GM12878 (cell line): ENCODE data around the gene DNMT1. TPM values are rescaled to one million over a fixed set of nuclear protein-coding genes. Genes with fewer than 3 reads are reported as not detected.

Experiments used
- ATAC-seq: fragments of 200-7000 bp; cut with Tn5 transposase; 3 replicates; pipeline ENCODE4 v1.9.1; 2020; ENCODE audit warnings: mild to moderate bottlenecking, moderate library complexity
- BruUV-seq: library from RNA; stranded (reverse); fragments of 400-500 nt; replicated peaks from 2 replicates; lab custom pipeline; 2021; lab: Mats Ljungman, UMichigan
- CTCF ChIA-PET: fragments of 300-600 bp; sonication (Branson Sonifier 250); formaldehyde crosslinking; extraction: SDS; loops from one replicate; lab custom pipeline; 2021; ENCODE audit warnings: inconsistent platforms; lab: Yijun Ruan, JAX
- POLR2A ChIA-PET: fragments of 350-600 bp; formaldehyde crosslinking; extraction: SDS; loops from one replicate; lab custom pipeline; 2021; ENCODE audit warnings: inconsistent platforms; lab: Charles Lee
- RAD21 ChIA-PET: fragments of 300-600 bp; sonication (Branson Sonifier 250); formaldehyde crosslinking; loops from one replicate; lab custom pipeline; 2023; ENCODE audit warnings: antibody characterized with exemption; ENCODE audit not compliant: unreplicated experiment; lab: Charles Lee
- SMC1A ChIA-PET: fragments of 300-600 bp; sonication (Branson Sonifier 250); formaldehyde crosslinking; loops from one replicate; lab custom pipeline; 2023; ENCODE audit not compliant: unreplicated experiment, uncharacterized antibody; lab: Charles Lee
- DNase-seq: peaks from one replicate; pipeline ENCODE4 v3.0.0-alpha.2; 2011; ENCODE audit warnings: low read depth, low spot score
- FAIRE-seq: peaks from 3 replicates; lab custom pipeline; 2011; peaks lifted over from hg19 to GRCh38; lab: Jason Lieb, UNC
- H2AFZ ChIP-seq: 2 replicates; pipeline ENCODE4 v1.6.0; 2011; ENCODE audit warnings: low read depth, low read length, control low read depth; ENCODE audit not compliant: control insufficient read depth
- H3K27ac ChIP-seq: 2 replicates; pipeline ENCODE4 v1.5.1; 2011; ENCODE audit warnings: control low read depth; ENCODE audit not compliant: control insufficient read depth, insufficient read depth
- H3K27me3 ChIP-seq, 2 experiments: replicated peaks in 1 of 2; 2 replicates each; pipeline versions ENCODE4 v1.6.0 to v1.6.1; 2011; ENCODE audit warnings: low read length in 1 of 2; ENCODE audit not compliant: control insufficient read depth in 2 of 2, insufficient read depth in 2 of 2
- H3K36me3 ChIP-seq, 2 experiments: 2 replicates each; pipeline ENCODE4 v1.5.1; 2011; ENCODE audit warnings: low read length in 1 of 2; ENCODE audit not compliant: control insufficient read depth in 2 of 2, insufficient read depth in 2 of 2
- H3K4me1 ChIP-seq: 2 replicates; pipeline ENCODE4 v1.6.1; 2011; ENCODE audit warnings: mild to moderate bottlenecking, low read length, moderate library complexity, mixed read lengths; ENCODE audit not compliant: control insufficient read depth, insufficient read depth
- H3K4me2 ChIP-seq: 2 replicates; pipeline ENCODE4 v1.6.0; 2011; ENCODE audit warnings: control low read depth; ENCODE audit not compliant: control insufficient read depth, insufficient read depth
- H3K4me3 ChIP-seq: fragments of 200-600 bp; sonication (generic); 2 replicates; pipeline ENCODE4 v1.5.1; 2016
- H3K79me2 ChIP-seq: 2 replicates; pipeline ENCODE4 v1.6.0; 2011; ENCODE audit warnings: low read length; ENCODE audit not compliant: control insufficient read depth, insufficient read depth
- H3K9ac ChIP-seq: 2 replicates; pipeline ENCODE4 v1.8.0; 2011; ENCODE audit warnings: low read length, control low read depth, mixed read lengths; ENCODE audit not compliant: control insufficient read depth, insufficient read depth
- H3K9me3 ChIP-seq: replicated peaks from 3 replicates; pipeline ENCODE4 v1.5.1; 2011; ENCODE audit warnings: mild to moderate bottlenecking, low read length; ENCODE audit not compliant: control insufficient read depth, insufficient read depth
- H4K20me1 ChIP-seq: 2 replicates; pipeline ENCODE4 v1.6.0; 2011; ENCODE audit not compliant: control insufficient read depth, insufficient read depth
- CHD2 ChIP-seq: IDR thresholded peaks from 2 replicates; pipeline ENCODE4 v1.6.1; 2011; ENCODE audit warnings: low read depth, low read length, improper control_type of control experiment, borderline replicate concordance
- ELK1 ChIP-seq: IDR thresholded peaks from 2 replicates; pipeline ENCODE4 v1.6.1; 2012; ENCODE audit warnings: low read depth, low read length, improper control_type of control experiment
- HDAC2 ChIP-seq: fragments of 200-600 bp; sonication (generic); IDR thresholded peaks from 2 replicates; pipeline ENCODE4 v1.6.1; 2017
- MTA2 ChIP-seq: fragments of 450-650 bp; IDR thresholded peaks from 2 replicates; pipeline ENCODE4 v1.6.1; 2016; ENCODE audit warnings: low read depth, mild to moderate bottlenecking, moderate library complexity
- RAD51 ChIP-seq: fragments of 450-650 bp; IDR thresholded peaks from 2 replicates; pipeline ENCODE4 v1.6.1; 2016; ENCODE audit warnings: moderate library complexity, mild to moderate bottlenecking, inconsistent platforms
- STAT1 ChIP-seq: fragments of 450-650 bp; conservative IDR thresholded peaks from 2 replicates; pipeline ENCODE4 v1.6.1; 2014; ENCODE audit warnings: antibody characterized with exemption, mild to moderate bottlenecking
- WRNIP1 ChIP-seq: IDR thresholded peaks from 2 replicates; pipeline ENCODE4 v1.6.1; 2011; ENCODE audit warnings: low read depth, low read length, improper control_type of control experiment, borderline replicate concordance
- WGBS: methylation state at CpG from one replicate; pipeline ENCODE4 v1.1.6; 2016; ENCODE audit warnings: low lambda C conversion rate; ENCODE audit not compliant: insufficient replicate concordance, insufficient coverage; ENCODE audit errors: missing lambda C conversion rate; 5-methylcytosine and 5-hydroxymethylcytosine counted together
- in situ Hi-C: fragments of 300-500 bp; cut with MboI; formaldehyde crosslinking; loops from 9 replicates; pipeline ENCODE4 v1.14.3; 2018; ENCODE audit warnings: mixed read lengths
- intact Hi-C: fragments of 100-400 bp; cut with micrococcal nuclease; formaldehyde crosslinking; loops from one replicate; pipeline ENCODE4 v1.14.2; 2022; ENCODE audit not compliant: unreplicated experiment
- polyA plus RNA-seq, 11 experiments: library from polyadenylated mRNA; depleted of rRNA in 4 of 11; unstranded in 6 of 11; stranded (reverse) in 5 of 11; fragments of >200 nt; fragmentation: Nextera tagmentation in 4 of 11; fragmentation: Illumina TruSeq in 1 of 11; extraction: Ambion mirVana in 4 of 11; extraction: Trizol in 1 of 11; gene quantifications; 1 replicate in 1 of 11; 2 replicates in 10 of 11; pipeline versions ENCODE4 v1.2.1 to v1.2.3, GENCODE V29; 2011 to 2016; ENCODE audit warnings: inconsistent platforms in 2 of 11, missing spikeins in 2 of 11, low read depth in 1 of 11
- total RNA-seq, 4 experiments: library from RNA; depleted of rRNA in 3 of 4; stranded (reverse); fragments of >200 nt in 3 of 4; fragmentation: Illumina TruSeq in 1 of 4; extraction: Trizol in 1 of 4; gene quantifications; 2 replicates each; pipeline versions ENCODE4 v1.2.1 to v1.2.3, GENCODE V29; 2013 to 2021
- TF ChIP-seq, protein P1 (sequence below): IDR thresholded peaks from 2 replicates; pipeline ENCODE4 v1.6.1; 2012; ENCODE audit warnings: low read depth, low read length, improper control_type of control experiment
- TF ChIP-seq, protein P2 (sequence below): fragments of 450-650 bp; IDR thresholded peaks from 2 replicates; pipeline ENCODE4 v1.6.1; 2018; ENCODE audit warnings: borderline replicate concordance, mild to moderate bottlenecking; ENCODE audit not compliant: partially characterized antibody

Gene DNMT1
- total and polyA plus RNA-seq, 10 of the 15 experiments (the other 5 are each of a cell fraction or from before 2014, with no cell fraction given): 70.0 to 290 (median 133) TPM

DNA sequence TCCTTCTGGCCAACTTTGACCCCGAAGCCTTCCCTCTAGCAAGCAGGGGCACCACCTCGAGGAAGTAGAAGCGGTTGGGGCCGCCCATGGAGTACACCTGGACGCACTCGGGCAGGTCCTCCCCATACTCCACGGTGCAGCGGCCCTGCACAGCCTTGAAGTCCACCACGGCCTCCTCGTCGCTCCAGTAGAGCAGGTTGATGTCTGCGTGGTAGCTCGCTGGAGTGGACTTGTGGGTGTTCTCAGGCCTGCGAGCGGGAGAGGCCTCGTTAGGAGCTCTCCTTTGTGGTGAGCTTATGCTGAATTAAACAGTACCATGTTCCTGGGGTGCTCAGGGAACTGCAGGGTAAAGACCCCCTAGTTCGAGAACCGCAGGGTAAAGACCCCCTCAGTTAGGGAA, 52.8 kb downstream of the DNMT1 start:
- intact Hi-C loops: no loop called here
- Histone ChIP-seq H3K9ac (no peak overlapping the region), H3K4me3 (no peak overlapping the region), H2AFZ (no peak overlapping the region), H3K9me3 (no peaks in the 10 kb centered on the region), H3K4me1 (no peaks in the 10 kb centered on the region), H3K27ac (no peak overlapping the region), H4K20me1 (no peaks in the 10 kb centered on the region), H3K36me3 (peaks cover 58 to 76% of the 10 kb centered on the region in 2 experiments), H3K79me2 (no peaks in the 10 kb centered on the region), H3K4me2 (no peak overlapping the region), H3K27me3 (no peaks in the 10 kb centered on the region)
- ChIA-PET CTCF (interaction anchor here (1.0 kb wide), 1 partner anchor 33 kb away, joined by 3 read pairs; no protein-coding TSS in a partner anchor), POLR2A (interaction anchor here (1.9 kb wide), 1 partner anchor 11 kb away, joined by 4 read pairs; no protein-coding TSS in a partner anchor), SMC1A (interaction anchor here (1.2 kb wide), 1 partner anchor 210 kb away, joined by 4 read pairs; no protein-coding TSS in a partner anchor), RAD21 (interaction anchor here (0.6 kb wide), 1 partner anchor 45 kb away, joined by 3 read pairs; no protein-coding TSS in a partner anchor)
- BruUV-seq: no TSS peak
- no peak for DNase-seq
- TF ChIP-seq CHD2: no peak
- TF ChIP-seq, protein P1, sequence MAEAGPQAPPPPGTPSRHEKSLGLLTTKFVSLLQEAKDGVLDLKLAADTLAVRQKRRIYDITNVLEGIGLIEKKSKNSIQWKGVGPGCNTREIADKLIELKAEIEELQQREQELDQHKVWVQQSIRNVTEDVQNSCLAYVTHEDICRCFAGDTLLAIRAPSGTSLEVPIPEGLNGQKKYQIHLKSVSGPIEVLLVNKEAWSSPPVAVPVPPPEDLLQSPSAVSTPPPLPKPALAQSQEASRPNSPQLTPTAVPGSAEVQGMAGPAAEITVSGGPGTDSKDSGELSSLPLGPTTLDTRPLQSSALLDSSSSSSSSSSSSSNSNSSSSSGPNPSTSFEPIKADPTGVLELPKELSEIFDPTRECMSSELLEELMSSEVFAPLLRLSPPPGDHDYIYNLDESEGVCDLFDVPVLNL: no peak
- TF ChIP-seq STAT1: no peak
- no peak for TF ChIP-seq RAD51
- TF ChIP-seq WRNIP1: no peak
- TF ChIP-seq, protein P2, sequence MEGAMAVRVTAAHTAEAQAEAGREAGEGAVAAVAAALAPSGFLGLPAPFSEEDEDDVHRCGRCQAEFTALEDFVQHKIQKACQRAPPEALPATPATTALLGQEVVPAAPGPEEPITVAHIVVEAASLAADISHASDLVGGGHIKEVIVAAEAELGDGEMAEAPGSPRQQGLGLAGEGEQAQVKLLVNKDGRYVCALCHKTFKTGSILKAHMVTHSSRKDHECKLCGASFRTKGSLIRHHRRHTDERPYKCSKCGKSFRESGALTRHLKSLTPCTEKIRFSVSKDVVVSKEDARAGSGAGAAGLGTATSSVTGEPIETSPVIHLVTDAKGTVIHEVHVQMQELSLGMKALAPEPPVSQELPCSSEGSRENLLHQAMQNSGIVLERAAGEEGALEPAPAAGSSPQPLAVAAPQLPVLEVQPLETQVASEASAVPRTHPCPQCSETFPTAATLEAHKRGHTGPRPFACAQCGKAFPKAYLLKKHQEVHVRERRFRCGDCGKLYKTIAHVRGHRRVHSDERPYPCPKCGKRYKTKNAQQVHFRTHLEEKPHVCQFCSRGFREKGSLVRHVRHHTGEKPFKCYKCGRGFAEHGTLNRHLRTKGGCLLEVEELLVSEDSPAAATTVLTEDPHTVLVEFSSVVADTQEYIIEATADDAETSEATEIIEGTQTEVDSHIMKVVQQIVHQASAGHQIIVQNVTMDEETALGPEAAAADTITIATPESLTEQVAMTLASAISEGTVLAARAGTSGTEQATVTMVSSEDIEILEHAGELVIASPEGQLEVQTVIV: no peak
- no peak for TF ChIP-seq MTA2
- no peak for TF ChIP-seq HDAC2
- no peak for TF ChIP-seq ELK1
- no peak for ATAC-seq
- in situ Hi-C loops: no loop called here
- no peak for FAIRE-seq
- 96% methylated on average over 18 of the region's 18 CpGs for WGBS
